ENCODE measurements around the gene PTPRCAP. TPM values are rescaled to one million over a fixed set of nuclear protein-coding genes. Genes with fewer than 3 reads are reported as not detected.
A peak's percentile ranks its signal among the peaks of the same experiment; 100 is the strongest.

PTPRCAP gene
- total and polyA plus RNA-seq, 2 donors from 2014 or later = 4.7 to 20.3 TPM

DNA sequence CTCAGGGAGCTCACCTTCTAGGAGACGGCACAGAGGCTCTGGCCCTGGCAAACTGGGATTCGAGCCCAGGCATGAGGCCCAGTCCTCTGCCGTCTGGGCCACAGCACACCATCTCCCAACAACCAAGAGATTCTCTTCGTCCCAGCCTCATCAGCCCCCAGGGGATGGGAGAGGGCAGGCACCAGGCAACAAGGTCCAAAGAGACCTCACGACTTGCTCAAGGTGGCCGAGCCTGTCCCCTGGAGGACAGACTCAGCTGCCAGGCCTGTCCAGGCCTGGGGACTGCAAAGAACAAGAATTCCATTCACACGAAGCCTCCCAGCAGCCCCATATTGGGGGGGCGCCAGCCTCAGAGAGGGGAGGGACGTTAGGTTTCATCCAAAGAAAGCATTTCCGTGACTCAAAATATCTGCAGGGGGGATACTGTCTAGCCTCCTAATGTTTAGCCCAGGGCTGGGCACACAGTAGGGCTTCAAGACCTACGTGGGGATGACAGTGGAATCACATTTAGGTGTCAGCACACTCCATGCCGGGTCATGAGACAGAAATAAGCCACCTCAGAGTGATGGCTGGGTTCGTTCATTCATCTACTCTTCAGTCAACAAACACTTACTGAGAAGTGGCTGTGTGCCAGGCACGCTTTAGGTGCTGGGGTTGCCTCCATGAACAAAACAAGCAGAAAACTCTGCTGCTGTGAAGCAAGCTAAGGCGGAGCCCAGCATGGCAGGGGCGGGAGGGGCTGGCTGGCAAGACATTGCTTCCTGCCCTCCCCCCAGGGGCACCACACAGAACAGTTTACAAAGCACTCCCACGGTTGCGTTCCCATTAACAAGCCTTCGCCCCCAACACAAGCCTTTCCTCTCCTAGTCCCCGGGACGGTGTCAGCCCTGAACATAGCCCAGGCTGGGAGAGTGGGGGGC, 20.8 kb downstream of the PTPRCAP start:
- no peak overlapping the region for H3K4me3 ChIP-seq (ENCODE audit: low read length in 3 of 3)
- H3K36me3 ChIP-seq (ENCODE audit: control insufficient read depth in 2 of 3, insufficient read depth in 3 of 3, low read length in 3 of 3) = no peaks in the 10 kb centered on the region
- H3K27me3 ChIP-seq (ENCODE audit: control insufficient read depth, insufficient read depth, low read length) = no peaks in the 10 kb centered on the region
- intact Hi-C loops (cut with DNase I) = no loop called here
- H3K4me1 ChIP-seq (ENCODE audit: control insufficient read depth in 2 of 3, insufficient read depth in 2 of 3, low read depth in 1 of 3, low read length in 3 of 3) = peaks cover 0 to 26% (median 11%) of the 10 kb centered on the region in 3 donors
- no peak overlapping the region for H3K27ac ChIP-seq (ENCODE audit: low read depth in 2 of 2, low read length in 2 of 2)
- TF ChIP-seq CTCF (IDR thresholded peaks at IDR 0.05; ENCODE audit: borderline replicate concordance, extremely low read depth, insufficient read depth) = no peak
- peak in 1 of 5 donors; percentile 38 for DNase-seq
- no peak overlapping the region for H3K9ac ChIP-seq (ENCODE audit: low read length in 3 of 3)
- FAIRE-seq = no peak
- no peaks in the 10 kb centered on the region for H3K9me3 ChIP-seq (ENCODE audit: control insufficient read depth in 2 of 3, insufficient read depth in 1 of 3, low read length in 3 of 3)

GRCh38 chr11:67415501-67416304, 21.8 kb downstream of the PTPRCAP start, which contains the start of gene CARNS1:
Gene CARNS1 (plus strand): TSS chr11:67415678. CDS start chr11:67416200, 522 bp downstream.
- H3K4me1 ChIP-seq (ENCODE audit: control insufficient read depth in 2 of 3, insufficient read depth in 2 of 3, low read depth in 1 of 3, low read length in 3 of 3) = peaks cover 0 to 26% (median 11%) of the 10 kb centered on the region in 3 donors
- no peak for TF ChIP-seq CTCF (IDR thresholded peaks at IDR 0.05; ENCODE audit: borderline replicate concordance, extremely low read depth, insufficient read depth)
- DNase-seq (no peak), FAIRE-seq (no peak)
- H3K9ac ChIP-seq (ENCODE audit: low read length in 3 of 3) = no peak within 1 kb of the TSS
- H3K27me3 ChIP-seq (ENCODE audit: control insufficient read depth, insufficient read depth, low read length) = no peaks in the 10 kb centered on the region
- no peaks in the 10 kb centered on the region for H3K9me3 ChIP-seq (ENCODE audit: control insufficient read depth in 2 of 3, insufficient read depth in 1 of 3, low read length in 3 of 3)
- no peaks in the 10 kb centered on the region for H3K36me3 ChIP-seq (ENCODE audit: control insufficient read depth in 2 of 3, insufficient read depth in 3 of 3, low read length in 3 of 3)
- no peak within 1 kb of the TSS for H3K4me3 ChIP-seq (ENCODE audit: low read length in 3 of 3)
- intact Hi-C loops (cut with DNase I) = no loop called here
- H3K27ac ChIP-seq (ENCODE audit: low read depth in 2 of 2, low read length in 2 of 2) = no peak within 1 kb of the TSS

DNA sequence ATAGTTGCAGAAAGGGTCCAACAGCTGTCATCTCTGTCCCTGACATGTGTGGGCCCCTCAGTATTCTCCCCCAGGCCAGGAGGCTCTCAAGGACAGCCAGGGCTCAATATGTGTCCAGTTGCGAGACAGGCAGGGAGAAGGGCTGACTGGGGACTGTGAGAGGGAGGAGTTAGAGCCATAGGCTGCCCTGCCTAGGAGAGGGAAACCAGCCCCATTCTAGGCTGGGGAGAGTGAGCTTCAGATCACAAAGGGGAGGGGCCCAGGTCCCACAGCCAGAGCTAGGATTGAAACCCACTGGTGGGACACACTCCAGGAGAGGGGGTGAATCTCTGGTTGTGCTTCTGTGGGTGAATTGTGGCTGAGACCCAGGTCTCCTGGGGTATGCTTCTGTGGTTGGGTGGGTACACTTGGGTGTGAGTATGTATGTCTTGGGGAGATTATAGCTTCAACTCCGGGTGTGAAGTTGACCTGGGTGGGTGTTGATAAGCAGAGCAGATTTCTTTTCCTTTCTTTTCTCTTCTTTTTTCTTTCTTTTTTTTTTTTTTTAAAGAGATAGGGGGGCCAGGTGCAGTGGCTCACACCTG, 24.1 kb downstream of the PTPRCAP start:
- Histone ChIP-seq H3K4me1 (ENCODE audit: control insufficient read depth in 2 of 3, insufficient read depth in 2 of 3, low read depth in 1 of 3, low read length in 3 of 3) (peaks cover 0 to 11% (median 0%) of the 10 kb centered on the region in 3 donors), H3K36me3 (ENCODE audit: control insufficient read depth in 2 of 3, insufficient read depth in 3 of 3, low read length in 3 of 3) (no peaks in the 10 kb centered on the region), H3K27me3 (ENCODE audit: control insufficient read depth, insufficient read depth, low read length) (no peaks in the 10 kb centered on the region), H3K9ac (ENCODE audit: low read length in 3 of 3) (no peak overlapping the region), H3K27ac (ENCODE audit: low read depth in 2 of 2, low read length in 2 of 2) (no peak overlapping the region), H3K4me3 (ENCODE audit: low read length in 3 of 3) (no peak overlapping the region), H3K9me3 (ENCODE audit: control insufficient read depth in 2 of 3, insufficient read depth in 1 of 3, low read length in 3 of 3) (no peaks in the 10 kb centered on the region)
- intact Hi-C loops (cut with DNase I) = no loop called here
- TF ChIP-seq CTCF (IDR thresholded peaks at IDR 0.05; ENCODE audit: borderline replicate concordance, extremely low read depth, insufficient read depth) = no peak
- no peak for FAIRE-seq
- DNase-seq = no peak

Measured in kidney (tissue), 14 donors.